HepG2 (cell line): ENCODE data around the gene JAZF1. TPM values are rescaled to one million over a fixed set of nuclear protein-coding genes. Genes with fewer than 3 reads are reported as not detected.

Experiments used
- ATAC-seq: fragments of 200-7000 bp; cut with Tn5 transposase; 3 replicates; pipeline ENCODE4 v1.9.1; 2020; ENCODE audit warnings: mild to moderate bottlenecking, moderate library complexity
- BruUV-seq: library from RNA; stranded (reverse); fragments of 400-500 nt; replicated peaks from 2 replicates; lab custom pipeline; 2021; lab: Mats Ljungman, UMichigan
- CTCF ChIA-PET: fragments of 300-600 bp; formaldehyde crosslinking; extraction: SDS; loops from one replicate; lab custom pipeline; 2021; ENCODE audit warnings: low total read pairs, inconsistent platforms, low intra/inter-chr PET ratio; lab: Yijun Ruan, JAX
- POLR2A ChIA-PET: fragments of 350-600 bp; sonication (Branson Sonifier 250); formaldehyde crosslinking; loops from one replicate; lab custom pipeline; 2020; ENCODE audit warnings: antibody characterized with exemption, inconsistent platforms; lab: Yijun Ruan, JAX
- DNase-seq: peaks from one replicate; pipeline ENCODE4 v3.0.0-alpha.2; 2015; ENCODE audit warnings: low spot score
- FAIRE-seq: peaks from 3 replicates; lab custom pipeline; 2011; peaks lifted over from hg19 to GRCh38; lab: Jason Lieb, UNC
- H2AFZ ChIP-seq: one replicate; pipeline ENCODE4 v1.6.1; 2011; ENCODE audit warnings: low read length, inconsistent platforms
- H3K27ac ChIP-seq: fragments of 300-600 bp; 3 replicates; pipeline ENCODE4 v1.8.0; 2011; ENCODE audit warnings: mixed run types, mild to moderate bottlenecking, mixed read lengths, low read length, inconsistent platforms; ENCODE audit not compliant: insufficient read depth; ENCODE audit errors: extremely low read length
- H3K27me3 ChIP-seq, 2 experiments: fragments of 200-600 bp in 1 of 2; 2 replicates in 1 of 2; 3 replicates in 1 of 2; pipeline versions ENCODE4 v1.6.0 to v1.8.0; 2011; ENCODE audit warnings: low read length in 2 of 2, mild to moderate bottlenecking in 2 of 2, moderate library complexity in 2 of 2, inconsistent platforms in 1 of 2; ENCODE audit not compliant: insufficient read depth in 2 of 2, control insufficient read depth in 1 of 2
- H3K36me3 ChIP-seq, 2 experiments: fragments of 200-600 bp in 1 of 2; replicated peaks in 1 of 2; 2 replicates in 1 of 2; 3 replicates in 1 of 2; pipeline versions ENCODE4 v1.5.1 to v1.8.0; 2011; ENCODE audit warnings: low read length in 2 of 2, inconsistent platforms in 1 of 2; ENCODE audit not compliant: insufficient read depth in 2 of 2, control insufficient read depth in 1 of 2
- H3K4me1 ChIP-seq: 2 replicates; pipeline ENCODE4 v1.5.1; 2012; ENCODE audit warnings: low read length, inconsistent platforms; ENCODE audit not compliant: insufficient read depth
- H3K4me2 ChIP-seq: 2 replicates; pipeline ENCODE4 v1.6.0; 2011; ENCODE audit warnings: low read depth, low read length, inconsistent platforms
- H3K4me3 ChIP-seq, 3 experiments: fragments of 200-600 bp in 1 of 3; sonication (generic), shearing (Covaris generic) in 1 of 3; replicated peaks in 1 of 3; 2 replicates each; pipeline ENCODE4 v1.5.1; 2011 to 2016; ENCODE audit warnings: low read length in 3 of 3, inconsistent platforms in 2 of 3, low read depth in 2 of 3, mild to moderate bottlenecking in 2 of 3, control low read depth in 1 of 3, mixed read lengths in 1 of 3; ENCODE audit not compliant: insufficient read depth in 1 of 3
- H3K79me2 ChIP-seq: one replicate; pipeline ENCODE4 v1.6.1; 2011; ENCODE audit warnings: low read length, inconsistent platforms; ENCODE audit not compliant: insufficient read depth
- H3K9ac ChIP-seq: 2 replicates; pipeline ENCODE4 v1.6.0; 2011; ENCODE audit warnings: mild to moderate bottlenecking, low read depth, low read length, inconsistent platforms; ENCODE audit not compliant: insufficient read depth
- H3K9me3 ChIP-seq: 2 replicates; pipeline ENCODE4 v1.5.1; 2012; ENCODE audit warnings: mild to moderate bottlenecking, low read length
- H4K20me1 ChIP-seq: 2 replicates; pipeline ENCODE4 v1.6.0; 2011; ENCODE audit warnings: inconsistent platforms, mild to moderate bottlenecking, low read length, moderate library complexity; ENCODE audit not compliant: insufficient read depth
- MAFF ChIP-seq: IDR thresholded peaks from 2 replicates; pipeline ENCODE4 v1.6.1; 2011; ENCODE audit warnings: low read depth, low read length, improper control_type of control experiment
- MAFK ChIP-seq, 2 experiments: IDR thresholded peaks in 1 of 2; conservative IDR thresholded peaks in 1 of 2; 2 replicates each; pipeline ENCODE4 v1.6.1; 2011; ENCODE audit warnings: improper control_type of control experiment in 2 of 2, low read length in 2 of 2
- MXD1 ChIP-seq: sonication (generic); formaldehyde crosslinking; IDR thresholded peaks from 2 replicates; pipeline ENCODE4 v1.4.0; 2020; ENCODE audit warnings: mild to moderate bottlenecking, missing genetic modification reagents
- RARG ChIP-seq: sonication (generic); formaldehyde crosslinking; IDR thresholded peaks from 2 replicates; pipeline ENCODE4 v1.4.0; 2020; ENCODE audit warnings: low read depth, mild to moderate bottlenecking, missing genetic modification reagents
- ZNF264 ChIP-seq: sonication (generic); formaldehyde crosslinking; IDR thresholded peaks from 2 replicates; pipeline ENCODE4 v1.4.0; 2020; ENCODE audit warnings: missing genetic modification reagents
- whole genome bisulfite sequencing: methylation state at CpG from one replicate; pipeline ENCODE4 v1.1.6; 2017; ENCODE audit warnings: low lambda C conversion rate; 5-methylcytosine and 5-hydroxymethylcytosine counted together
- in situ Hi-C: cut with HindIII; loops from 2 replicates; pipeline ENCODE4 v1.10.0; 2017; ENCODE audit warnings: low pct_unique_long_range_greater_than_20kb; ENCODE audit not compliant: extremely low pct_ligation_motif_present
- intact Hi-C: fragments of 100-400 bp; cut with micrococcal nuclease; formaldehyde crosslinking; loops from one replicate; pipeline ENCODE4 v1.10.0; 2022; ENCODE audit not compliant: unreplicated experiment
- polyA plus RNA-seq, 8 experiments: library from polyadenylated mRNA; depleted of rRNA in 3 of 8; stranded (reverse) in 7 of 8; unstranded in 1 of 8; fragments of >200 nt; fragmentation: Illumina TruSeq in 4 of 8; extraction: Trizol in 4 of 8; gene quantifications; 2 replicates each; pipeline versions ENCODE4 v1.2.1 to v1.2.3, GENCODE V29; 2011 to 2016; ENCODE audit warnings: low read depth in 4 of 8, missing spikeins in 1 of 8, mixed read lengths in 1 of 8; ENCODE audit not compliant: insufficient read depth in 1 of 8
- total RNA-seq, 5 experiments: library from RNA; depleted of rRNA; stranded (reverse); fragments of >200 nt; fragmentation: Illumina TruSeq; extraction: Trizol; gene quantifications; 2 replicates each; pipeline ENCODE4 v1.2.3, GENCODE V29; 2016; ENCODE audit warnings: low read depth in 1 of 5

JAZF1 gene
- total and polyA plus RNA-seq, 2 of the 13 experiments (the other 11 are each of a cell fraction or from before 2014, with no cell fraction given): not detected

- Histone ChIP-seq H3K27me3 (no peaks in the 10 kb centered on the region), H3K27ac (no peak overlapping the region), H3K9ac (no peak overlapping the region), H3K4me3 (no peak overlapping the region), H3K4me2 (no peak overlapping the region), H3K9me3 (no peaks in the 10 kb centered on the region), H3K36me3 (peaks cover 3 to 15% of the 10 kb centered on the region in 2 experiments; a peak in 4 of 5 replicates), H3K4me1 (peaks cover 17% of the 10 kb centered on the region), H3K79me2 (no peaks in the 10 kb centered on the region), H4K20me1 (no peaks in the 10 kb centered on the region), H2AFZ (no peak overlapping the region)
- BruUV-seq: no TSS peak
- ATAC-seq: no peak
- TF ChIP-seq MXD1 (CRISPR knock-in tag) (no peak), MAFF (peak; percentile 37; the same call in 1 of the 2 replicates), MAFK (conservative IDR thresholded peaks at IDR 0.05 in 1 of 2, IDR thresholded peaks at IDR 0.05 in 1 of 2; ENCODE audit: low read length in 2 of 2) (peak; percentile 27 to 55; a peak in 3 of 4 replicates)
- 94% methylated on average over 2 of the region's 2 CpGs for WGBS
- DNase-seq: no peak
- in situ Hi-C loops: no loop called here
- intact Hi-C loops: no loop called here
- FAIRE-seq: no peak
- ChIA-PET POLR2A (interaction anchor here (0.7 kb wide), 1 partner anchor 136 kb away, joined by 3 read pairs; the partner anchor contains the start of gene HIBADH), CTCF (no interaction called here)
These were observed 381.4 kb downstream of the JAZF1 start for GRCh38 chr7:27799212-27799611.

GRCh38 chr7:27795977-27796376, 384.6 kb downstream of the JAZF1 start:
- no peak for DNase-seq
- Histone ChIP-seq H3K4me2 (no peak overlapping the region), H3K36me3 (peaks cover 4 to 30% of the 10 kb centered on the region in 2 experiments; a peak in 4 of 5 replicates), H3K4me3 (no peak overlapping the region), H3K27me3 (no peaks in the 10 kb centered on the region), H3K27ac (no peak overlapping the region), H3K79me2 (no peaks in the 10 kb centered on the region), H2AFZ (no peak overlapping the region), H4K20me1 (no peaks in the 10 kb centered on the region), H3K9ac (no peak overlapping the region), H3K9me3 (no peaks in the 10 kb centered on the region), H3K4me1 (no peaks in the 10 kb centered on the region)
- TF ChIP-seq MAFK (conservative IDR thresholded peaks at IDR 0.05 in 1 of 2, IDR thresholded peaks at IDR 0.05 in 1 of 2; ENCODE audit: low read length in 2 of 2) (peak; percentile 85 to 91), ZNF264 (no peak), RARG (no peak), MAFF (peak; percentile 88)
- ChIA-PET POLR2A (no interaction called here), CTCF (no interaction called here)
- no peak for ATAC-seq
- no peak for FAIRE-seq
- in situ Hi-C loops (no loop called here), intact Hi-C loops (no loop called here)
- no TSS peak for BruUV-seq
- 100% methylated on average over 1 of the region's 1 CpG for WGBS
